NK-92 treated with Interleukin-12 subunit alpha and Interleukin-12 subunit beta, amount 100 ng/mL, for 24 hours (cell line): ENCODE results near the gene CHD9.

ENCODE experiments used
- DNase-seq: peaks from one replicate; lab custom pipeline; 2025; lab: John Stamatoyannopoulos, UW

The CHD9 gene

DNA sequence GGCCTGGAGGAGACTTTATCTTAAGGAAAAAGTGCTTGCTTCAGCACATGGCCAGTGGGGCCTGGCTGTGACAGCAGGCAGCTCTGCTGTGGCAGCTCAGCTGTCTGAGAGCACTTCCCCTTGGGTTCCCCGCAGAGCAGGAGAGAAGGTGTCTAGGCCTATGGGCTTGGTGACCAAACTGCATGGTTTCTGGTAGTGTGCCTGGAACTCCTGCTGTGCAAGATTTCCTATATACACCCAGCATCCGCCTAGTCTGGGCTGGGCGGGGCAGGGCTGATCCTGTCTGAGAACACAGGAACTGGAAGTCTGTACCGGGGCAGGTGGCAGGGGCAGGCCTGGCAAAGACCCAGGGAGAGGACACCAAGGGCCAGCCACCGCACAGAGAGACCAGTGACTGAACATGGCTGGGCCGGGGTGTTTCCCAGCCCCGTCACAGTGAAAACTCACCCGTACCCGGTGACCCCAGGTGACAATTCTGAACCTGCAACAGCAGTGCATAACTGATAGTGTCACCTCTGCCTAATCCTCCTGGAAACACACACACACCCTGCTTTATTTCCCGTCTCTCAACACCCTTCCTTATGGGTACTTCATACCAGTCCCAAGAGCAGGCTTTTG, 39.3 kb downstream of the CHD9 start:
- no peak for DNase-seq

DNA sequence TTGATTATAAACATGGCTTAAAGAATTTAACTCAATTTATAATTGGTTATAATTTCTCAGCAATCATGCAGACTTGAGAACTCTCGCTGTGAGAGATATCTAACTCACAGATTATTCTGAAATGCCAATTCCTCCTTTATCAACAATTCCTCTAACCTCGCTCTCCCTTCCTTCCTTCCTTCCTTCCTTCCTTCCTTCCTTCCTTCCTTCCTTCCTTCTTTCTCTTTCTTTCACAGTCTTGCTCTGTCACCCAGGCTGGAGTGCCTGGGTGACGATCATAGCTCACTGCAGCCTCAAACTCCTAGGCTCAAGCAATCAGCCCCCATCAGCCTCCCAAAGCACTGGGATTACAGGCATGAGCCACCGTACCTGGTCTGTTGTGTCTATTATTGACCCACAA, 42.4 kb downstream of the CHD9 start:
- DNase-seq: no peak

DNA sequence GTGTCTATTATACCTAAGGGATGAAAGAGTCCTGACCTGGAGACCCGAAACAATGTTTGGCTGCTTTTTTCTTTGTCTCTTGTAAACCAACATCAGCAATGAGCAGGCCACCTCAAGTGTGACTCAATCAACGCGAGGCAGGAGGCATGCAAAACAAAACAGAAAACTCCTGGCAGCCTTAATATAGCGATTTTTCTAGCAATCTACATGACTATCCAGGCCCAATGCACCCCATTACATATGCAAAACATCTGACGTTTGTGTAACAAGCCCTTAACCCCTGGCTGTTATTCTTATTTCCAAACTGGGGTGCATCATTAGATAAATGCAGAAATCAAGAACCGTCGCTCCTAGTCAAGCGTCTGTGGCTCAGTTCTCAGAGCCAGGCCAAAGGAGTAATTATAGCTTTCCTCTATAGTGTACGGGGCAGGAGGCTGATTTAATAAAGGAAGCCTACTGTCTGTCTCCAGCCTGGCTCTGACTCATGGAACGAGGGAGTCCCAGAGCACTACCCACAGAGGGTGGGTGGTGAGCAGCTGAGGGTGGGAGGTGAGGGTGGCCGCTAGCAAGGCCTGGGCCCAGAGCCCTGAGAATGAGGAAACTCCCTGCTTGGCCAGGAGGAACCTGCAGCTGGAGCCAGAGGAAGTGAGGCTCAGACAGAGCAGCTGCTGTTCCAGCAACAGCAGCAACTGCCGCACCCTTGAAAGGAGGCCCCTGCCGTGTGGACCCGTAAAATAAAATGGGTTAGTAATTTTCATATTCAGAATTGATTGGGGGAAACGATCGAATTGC, 43.9 kb downstream of the CHD9 start:
- DNase-seq: no peak

DNA sequence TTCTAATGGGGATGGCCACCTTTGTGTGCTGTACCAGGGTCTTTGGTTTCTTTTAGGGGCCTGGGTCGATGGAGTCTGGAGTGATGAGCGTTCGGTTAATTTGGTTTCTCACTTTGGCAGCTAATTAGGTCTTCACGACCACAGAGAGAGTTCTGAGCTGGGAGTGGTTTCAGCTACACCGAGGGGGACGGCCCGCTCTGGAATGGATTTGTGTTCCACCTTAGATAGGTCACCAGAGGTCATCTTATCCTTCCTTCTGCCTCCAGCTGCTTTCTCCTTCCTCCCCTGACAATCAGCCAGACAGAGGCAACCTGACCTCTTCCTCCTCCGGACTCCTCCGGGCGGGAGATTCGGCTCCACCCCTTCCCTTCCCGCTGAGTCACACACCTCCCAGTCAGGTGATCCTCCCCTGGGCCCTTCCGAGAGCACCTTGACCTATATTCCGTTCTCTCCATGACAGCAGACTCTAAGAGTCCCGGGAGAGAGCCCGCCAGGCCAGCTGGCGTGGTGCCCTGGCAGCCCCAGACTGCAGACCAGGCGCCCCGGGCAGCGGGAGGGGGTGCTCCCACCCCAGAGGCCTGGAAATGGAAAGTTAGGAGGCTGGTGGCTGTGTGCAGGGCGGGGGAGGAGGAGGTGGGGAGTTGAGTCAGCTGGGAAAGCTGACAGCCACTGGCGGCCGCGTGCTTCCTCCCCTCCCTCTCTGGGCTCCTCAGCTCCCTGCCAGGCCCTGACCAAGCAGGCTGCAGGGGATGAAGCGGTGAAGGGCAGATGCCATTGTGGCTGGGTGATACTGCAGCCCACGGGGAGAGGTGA, 44.7 kb downstream of the CHD9 start:
- no peak for DNase-seq

DNA sequence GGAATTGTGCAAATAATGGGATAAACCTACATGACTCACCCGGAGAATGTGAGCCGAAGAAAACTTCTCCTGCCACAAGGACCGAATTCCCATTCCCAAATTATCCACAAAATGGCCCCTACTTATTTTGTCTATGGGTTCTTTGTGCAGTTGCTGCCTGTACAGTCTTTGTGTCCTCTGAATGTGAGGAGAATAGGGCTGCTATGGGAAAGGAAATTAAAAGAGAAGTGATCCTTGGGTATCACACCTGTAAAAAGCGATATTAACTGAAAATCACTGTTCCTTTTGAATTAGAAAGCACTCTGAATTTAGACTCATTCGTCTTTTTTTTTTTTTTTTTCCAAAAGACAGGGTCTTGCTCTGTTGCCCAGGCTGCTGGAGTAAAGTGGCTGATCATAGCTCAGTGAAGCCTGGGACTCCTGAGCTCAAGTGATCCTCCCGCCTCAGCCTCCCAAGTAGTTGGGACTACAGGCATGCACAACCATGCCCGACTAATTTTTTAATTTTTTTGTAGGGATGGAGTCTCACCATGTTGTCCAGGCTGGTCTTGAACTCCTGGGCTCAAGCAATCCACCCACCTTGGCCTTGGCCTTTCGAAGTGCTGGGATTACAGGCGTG, 45.4 kb downstream of the CHD9 start:
- no peak for DNase-seq

DNA sequence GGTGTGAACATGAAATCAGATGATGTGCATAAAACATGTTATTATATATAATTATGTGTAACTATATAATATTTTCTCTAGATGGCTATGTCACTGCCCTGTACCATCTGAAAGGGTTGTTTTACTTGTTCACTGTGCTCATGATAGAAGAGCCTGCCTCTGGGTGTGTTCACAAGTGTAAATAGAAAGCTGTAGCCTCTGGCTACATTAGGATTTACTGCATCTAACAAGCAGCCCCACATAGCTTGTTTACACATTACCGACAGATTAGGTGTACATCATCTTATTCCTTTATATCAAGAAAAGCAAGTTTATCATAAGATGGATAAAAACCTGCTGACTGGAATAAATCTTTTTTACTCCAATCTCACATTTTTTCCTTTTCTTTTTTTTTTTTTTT, 46.1 kb downstream of the CHD9 start:
- DNase-seq: no peak

DNA sequence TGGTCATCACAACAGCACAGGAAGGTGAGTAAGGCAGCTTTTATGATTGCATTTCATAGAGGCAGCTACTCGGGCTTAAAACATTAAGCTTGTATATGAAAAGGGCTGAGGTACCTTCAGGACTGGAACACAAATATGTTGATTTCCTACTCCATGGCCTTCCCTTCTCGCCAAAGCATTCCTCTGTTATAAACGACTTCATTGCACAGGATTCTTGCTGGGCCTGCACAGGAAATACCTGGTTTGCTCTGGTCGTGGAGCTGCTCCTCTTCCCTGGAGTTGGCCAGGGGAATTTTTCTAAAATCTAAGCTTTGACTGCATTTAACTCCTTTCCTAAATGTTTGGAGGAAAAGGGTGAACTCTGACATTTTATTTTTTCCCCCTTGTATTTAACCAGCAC, 49.0 kb downstream of the CHD9 start:
- DNase-seq: no peak

DNA sequence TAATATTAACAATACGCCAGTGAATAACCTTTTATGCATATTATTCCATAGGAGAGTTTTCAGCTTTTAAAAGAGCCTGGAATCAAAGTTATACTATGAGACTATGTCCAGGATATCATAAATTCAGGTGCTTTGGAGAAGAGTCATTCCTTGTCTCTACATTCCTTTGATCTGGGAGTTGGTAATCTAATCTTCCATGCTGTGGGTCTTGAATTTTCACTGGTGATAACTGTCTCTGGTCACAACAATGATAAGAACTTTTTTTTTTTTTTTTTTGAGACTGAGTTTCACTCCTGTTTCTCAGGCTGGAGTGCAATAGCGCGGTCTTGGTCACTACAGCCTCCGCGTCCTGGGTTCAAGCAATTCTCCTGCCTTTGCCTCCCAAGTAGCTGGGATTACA, 50.8 kb downstream of the CHD9 start:
- DNase-seq: no peak

DNA sequence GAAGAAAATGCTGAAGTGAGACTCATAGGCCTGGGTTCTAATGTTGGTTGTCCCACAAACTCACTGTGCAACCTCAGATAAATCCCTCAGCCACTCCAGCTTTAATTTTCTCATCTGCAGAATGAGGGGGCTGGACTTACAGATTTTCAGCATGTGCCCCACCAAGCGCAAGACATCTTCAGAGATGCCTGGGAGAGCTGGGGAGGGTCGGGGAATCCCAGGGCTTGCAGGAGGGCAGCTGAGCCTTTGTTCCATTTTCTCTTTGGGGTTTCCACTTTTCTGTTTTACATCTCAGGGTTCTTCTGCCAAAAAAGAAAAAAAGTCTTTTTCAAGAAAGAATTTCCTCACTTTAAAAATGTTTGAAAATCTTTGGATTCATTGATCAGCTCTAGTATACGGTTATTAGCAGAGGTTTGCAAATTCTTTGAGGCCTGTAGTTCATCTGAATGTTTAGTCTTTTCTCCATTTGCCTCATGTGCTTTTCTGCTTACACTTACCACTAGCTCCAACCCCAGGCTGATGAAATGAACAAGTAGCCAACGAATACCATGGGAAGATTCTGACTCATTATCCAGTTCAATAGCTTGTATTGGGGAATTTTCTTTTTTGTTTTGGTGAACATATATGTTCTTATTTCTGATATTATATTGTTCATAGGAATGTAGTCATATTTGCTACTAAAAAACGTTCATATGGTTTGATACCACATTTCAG, 56.4 kb downstream of the CHD9 start:
- no peak for DNase-seq

DNA sequence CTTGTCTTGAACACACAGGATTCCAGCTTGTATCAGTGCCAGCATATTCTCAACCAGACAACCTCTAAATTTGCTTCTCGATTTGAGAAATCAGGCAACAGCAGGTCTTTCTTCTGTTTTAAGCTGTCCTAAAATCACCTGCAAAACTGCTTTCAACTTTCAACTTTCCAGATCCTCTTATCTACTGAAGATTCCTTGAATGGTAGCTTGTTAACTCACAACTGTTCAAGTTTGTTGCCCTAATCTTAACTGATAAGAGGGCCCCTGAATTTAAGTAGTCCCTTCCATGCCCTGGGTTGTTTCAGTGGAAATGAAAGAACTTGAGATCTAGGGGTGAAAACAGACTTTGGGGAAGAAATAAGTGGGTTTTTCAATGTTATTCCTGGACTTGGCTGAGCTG, 57.2 kb downstream of the CHD9 start:
- DNase-seq: no peak

DNA sequence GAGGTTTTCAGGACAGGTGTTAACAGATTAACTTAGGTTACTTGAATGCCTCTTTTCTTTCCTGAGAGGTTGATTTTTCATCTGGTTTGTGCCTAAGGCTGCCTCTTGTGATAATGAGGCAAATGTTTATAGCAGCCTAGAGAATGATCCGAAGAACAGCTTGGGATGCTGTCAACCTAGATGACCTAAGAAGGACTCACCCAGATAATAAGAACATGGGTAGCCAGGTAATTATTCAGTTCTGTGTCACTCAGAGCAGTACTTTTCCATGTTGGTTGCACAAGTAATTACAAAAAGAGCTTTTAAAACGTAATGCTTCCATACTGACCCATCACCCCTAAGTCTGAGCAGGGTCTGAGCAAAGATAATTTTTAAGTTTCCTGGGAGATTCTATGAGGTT, 60.3 kb downstream of the CHD9 start:
- DNase-seq: no peak

DNA sequence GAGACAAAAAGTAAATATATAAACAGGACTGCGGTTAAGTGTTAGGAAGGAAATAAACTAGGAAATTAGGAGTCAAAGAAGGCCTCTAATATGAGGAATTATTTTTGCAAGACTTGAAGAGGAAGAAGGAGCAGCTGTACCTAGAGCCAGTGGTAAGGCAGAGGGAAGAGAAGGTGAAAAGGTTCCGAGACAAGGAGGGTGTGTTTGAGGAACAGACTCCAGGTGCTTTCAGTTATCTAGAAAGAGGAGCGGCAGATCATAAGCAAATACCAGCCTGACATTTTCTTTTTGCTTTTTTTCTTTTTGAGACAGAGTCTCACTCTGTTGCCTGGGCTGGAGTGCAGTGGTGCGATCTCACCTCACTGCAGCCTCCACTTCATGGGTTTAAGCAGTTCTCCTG, 61.0 kb downstream of the CHD9 start:
- DNase-seq: no peak

DNA sequence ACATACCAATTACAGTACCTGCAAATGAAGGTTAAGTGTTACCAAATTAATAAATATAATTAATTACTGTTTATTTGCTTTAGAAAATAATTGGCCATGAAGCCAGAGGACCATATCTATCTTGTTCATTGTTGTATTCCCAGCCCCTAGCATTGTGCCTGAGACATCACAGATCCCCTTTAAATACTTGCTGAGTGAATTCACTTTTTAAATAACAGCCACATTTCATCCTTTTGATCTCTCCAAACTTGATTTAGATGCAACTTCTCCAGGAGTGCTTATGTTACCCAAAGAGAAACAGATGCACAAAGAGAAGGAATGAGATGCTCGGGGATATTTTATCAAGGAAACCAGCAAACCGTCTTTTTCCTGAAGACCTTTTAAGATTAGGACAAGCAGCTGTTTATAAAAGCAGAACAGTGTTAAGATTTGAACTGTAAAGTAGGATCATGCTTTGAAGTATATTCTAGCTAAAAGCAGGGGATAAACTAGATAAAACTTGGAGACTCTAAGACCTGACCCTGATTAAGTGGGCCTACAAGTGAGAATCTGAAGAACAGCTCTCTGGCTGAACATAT, 66.3 kb downstream of the CHD9 start:
- no peak for DNase-seq

DNA sequence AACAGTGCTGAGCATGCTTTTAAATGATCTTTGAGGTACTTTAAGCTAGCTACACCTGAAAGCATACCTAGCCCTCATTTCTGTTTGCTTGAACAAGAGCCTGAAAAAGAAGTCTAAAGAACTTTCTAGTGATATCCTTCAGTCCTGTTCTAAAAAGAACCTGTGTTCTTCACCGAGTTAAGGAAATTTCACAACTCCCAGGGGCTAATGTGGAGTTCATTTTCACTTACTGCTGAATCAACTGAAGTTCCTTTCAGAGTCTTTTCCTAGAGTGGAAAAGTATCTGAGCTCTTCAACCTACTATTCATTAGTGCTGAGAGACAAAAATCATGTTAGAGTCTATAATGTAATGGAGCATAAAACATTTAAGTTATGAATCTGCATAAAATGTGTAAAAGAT, 66.9 kb downstream of the CHD9 start:
- DNase-seq: no peak

DNA sequence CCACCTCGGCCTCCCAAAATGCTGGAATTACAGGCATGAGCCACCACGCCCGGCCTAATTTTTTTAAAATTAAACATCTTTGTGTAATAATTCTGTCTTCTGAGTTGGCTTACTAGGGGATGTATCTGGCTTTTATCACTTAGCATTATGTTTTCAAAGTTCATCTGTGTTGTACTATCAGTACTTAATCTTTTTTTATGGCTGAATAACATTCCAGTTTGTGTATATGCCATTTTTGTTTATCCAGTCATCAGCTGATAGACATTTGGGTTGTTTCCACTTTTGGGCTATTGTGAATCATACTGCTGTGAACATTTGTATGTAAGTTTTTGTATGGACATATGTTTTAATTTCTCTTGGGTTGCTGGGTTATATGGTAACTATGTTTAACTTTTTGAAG, 69.0 kb downstream of the CHD9 start:
- no peak for DNase-seq

DNA sequence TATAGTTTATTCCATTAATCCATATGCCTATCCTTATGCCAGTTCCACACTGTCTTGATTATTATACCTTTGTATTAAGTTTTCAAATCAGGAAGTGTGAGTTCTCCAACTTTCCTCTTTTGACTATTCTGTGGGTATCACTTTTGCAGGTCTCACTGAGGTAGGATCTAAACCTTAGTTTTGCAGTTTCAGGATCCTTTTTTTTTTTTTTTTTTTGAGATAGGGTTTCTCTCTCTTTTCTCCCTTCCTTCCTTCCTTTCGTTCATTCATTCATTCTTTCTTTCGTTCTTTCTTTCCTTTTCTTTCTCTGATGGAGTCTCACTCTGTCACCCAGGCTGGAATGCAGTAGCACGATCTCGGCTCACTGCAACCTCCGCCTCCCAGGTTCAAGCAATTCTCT, 71.6 kb downstream of the CHD9 start:
- no peak for DNase-seq

DNA sequence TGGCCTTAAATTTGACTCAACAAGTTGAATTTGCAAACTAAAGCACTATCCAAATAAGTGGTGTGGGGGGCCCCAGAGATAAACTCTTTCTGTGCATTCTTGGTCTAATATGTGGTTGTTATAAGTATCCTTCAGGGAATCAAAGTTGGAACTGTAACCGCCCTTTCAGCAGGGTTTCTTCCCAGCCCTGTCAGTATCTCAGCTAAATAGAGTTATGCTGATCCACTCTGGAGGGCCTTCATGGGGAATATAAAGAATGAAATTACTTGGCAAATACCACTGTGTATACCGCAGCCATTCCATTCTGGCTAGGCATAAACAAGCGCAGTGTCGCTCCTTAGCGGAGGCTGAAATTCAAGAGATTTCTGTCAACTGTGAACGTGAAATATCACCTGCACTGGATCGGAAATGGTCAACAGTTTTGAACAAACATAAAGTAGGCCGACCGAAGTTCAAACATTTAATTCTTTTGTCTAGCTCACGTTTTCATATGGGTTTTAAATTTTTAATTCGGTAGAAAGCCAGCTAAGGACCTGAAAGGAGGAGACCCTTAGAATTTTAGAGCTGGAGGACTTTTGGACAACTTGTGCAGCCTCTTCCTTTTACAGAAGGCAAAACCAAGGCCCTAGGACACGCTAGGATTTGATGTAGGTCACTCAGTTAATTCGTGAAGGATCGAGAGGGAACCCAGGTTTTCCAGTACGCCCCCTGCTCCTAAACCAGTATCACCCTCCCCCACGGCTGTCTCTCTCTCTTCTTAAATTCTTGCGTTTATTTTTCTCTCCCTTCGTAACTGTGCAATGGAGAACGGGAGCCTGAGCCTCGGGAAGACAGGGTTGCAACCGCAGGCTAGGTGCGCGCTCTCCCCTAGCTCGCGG, 74.7 kb downstream of the CHD9 start:
- no peak for DNase-seq

DNA sequence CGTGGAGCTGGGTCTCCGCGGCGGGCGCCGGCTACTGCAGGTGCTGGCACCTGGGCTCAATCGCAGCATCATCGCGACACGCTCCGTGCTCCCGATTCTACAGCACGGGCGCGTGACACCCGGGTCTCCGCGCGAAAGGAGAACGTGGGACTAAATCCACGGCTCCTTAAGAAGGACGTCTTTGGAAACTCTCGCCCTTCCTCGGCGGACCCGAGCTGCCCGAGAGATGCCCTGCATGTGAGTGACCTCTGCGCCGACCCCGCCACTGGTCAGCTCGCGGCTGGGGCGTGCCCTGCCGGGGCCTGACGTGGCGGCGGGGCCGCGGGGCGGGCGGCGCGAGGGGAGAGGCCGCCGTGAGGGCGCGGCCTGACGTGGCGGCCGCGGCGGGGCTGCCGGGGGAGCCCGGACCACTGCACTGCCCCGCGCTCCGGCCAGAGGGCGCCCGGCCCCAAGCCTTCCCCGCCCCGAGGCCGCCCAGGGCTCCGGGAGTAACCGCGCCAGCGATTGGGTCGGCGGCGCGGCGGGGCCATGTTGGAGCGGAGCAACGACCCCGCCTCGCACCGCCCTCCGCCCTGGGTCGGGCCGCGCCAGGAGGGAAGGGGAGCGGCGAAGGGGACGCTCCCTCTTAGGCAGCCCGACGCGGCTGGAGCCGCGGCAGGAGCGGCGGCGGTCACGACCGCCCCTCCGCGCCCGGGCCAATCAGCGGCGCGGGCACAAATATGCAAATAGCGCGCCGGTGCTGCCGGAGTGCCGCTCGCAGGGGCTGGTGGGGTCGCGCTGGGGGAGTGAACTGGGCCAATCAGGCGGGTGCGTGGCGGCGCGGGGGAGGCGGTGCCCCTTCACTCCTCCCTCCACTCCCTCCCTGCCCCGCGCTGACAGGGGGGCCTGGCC, 75.6 kb downstream of the CHD9 start:
- DNase-seq: peak; percentile 85

DNA sequence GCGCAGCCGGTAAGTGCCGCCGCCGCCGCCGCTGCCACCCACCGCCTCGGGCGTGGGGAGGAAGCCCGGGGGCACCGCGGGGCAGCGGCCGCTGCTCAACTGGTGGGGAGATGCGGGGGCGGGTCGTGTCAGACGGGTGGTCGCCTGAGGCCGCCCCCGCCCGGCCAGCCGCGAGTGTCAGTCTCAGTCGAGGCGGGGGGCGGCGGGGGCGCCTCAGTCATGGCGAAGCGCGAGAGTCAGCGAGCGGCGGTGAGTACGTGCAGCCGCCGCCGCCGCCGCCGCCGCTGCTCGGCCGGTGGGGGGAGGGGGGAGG, 76.2 kb downstream of the CHD9 start:
- DNase-seq: no peak
